ENCODE results near the gene RTEL1. TPM values are rescaled to one million over a fixed set of nuclear protein-coding genes. Genes with fewer than 3 reads are reported as not detected.
A peak's percentile ranks its signal among the peaks of the same experiment; 100 is the strongest.

The RTEL1 gene
- total RNA-seq, 2 donors from 2014 or later = 4.8 to 9.2 TPM

GRCh38 chr20:63736893-63737694 lies 79.0 kb downstream of the RTEL1 start:
- Histone ChIP-seq H3K27me3 (no peaks in the 10 kb centered on the region), H3K27ac (no peak overlapping the region), H3K36me3 (peaks cover 33% of the 10 kb centered on the region), H3K9me3 (no peaks in the 10 kb centered on the region), H3K4me3 (peak overlapping the region in 1 of 2 donors; percentile 29), H3K4me1 (peaks cover 0 to 40% of the 10 kb centered on the region in 2 donors)
- no peak for TF ChIP-seq CTCF (IDR thresholded peaks at IDR 0.05)
- DNase-seq (ENCODE audit: low spot score) = no peak

- no peaks in the 10 kb centered on the region for H3K27me3 ChIP-seq
- H3K4me1 ChIP-seq = peaks cover 0 to 40% of the 10 kb centered on the region in 2 donors
- H3K27ac ChIP-seq = no peak overlapping the region
- DNase-seq (ENCODE audit: low spot score) = no peak
- H3K36me3 ChIP-seq = peaks cover 39% of the 10 kb centered on the region
- no peaks in the 10 kb centered on the region for H3K9me3 ChIP-seq
- H3K4me3 ChIP-seq = peak overlapping the region in 1 of 2 donors; percentile 29
- no peak for TF ChIP-seq CTCF (IDR thresholded peaks at IDR 0.05)
Measured at GRCh38 chr20:63737695-63737944, 79.5 kb downstream of the RTEL1 start.

- DNase-seq (ENCODE audit: low spot score) = no peak
- peaks cover 0 to 40% of the 10 kb centered on the region in 2 donors for H3K4me1 ChIP-seq
Measured at GRCh38 chr20:63737945-63738686, 80.0 kb downstream of the RTEL1 start.

GRCh38 chr20:63738687-63739129 lies 80.6 kb downstream of the RTEL1 start:
- Histone ChIP-seq H3K36me3 (peaks cover 44% of the 10 kb centered on the region), H3K27ac (peak overlapping the region; percentile 91 to 93), H3K9me3 (no peaks in the 10 kb centered on the region), H3K4me3 (peak overlapping the region; percentile 43 to 61), H3K4me1 (peaks cover 0 to 40% of the 10 kb centered on the region in 2 donors), H3K27me3 (no peaks in the 10 kb centered on the region)
- no peak for TF ChIP-seq CTCF (IDR thresholded peaks at IDR 0.05)
- peak; percentile 73 for DNase-seq (ENCODE audit: low spot score)

More at GRCh38 chr20:63737945-63738686, 80.0 kb downstream of the RTEL1 start:
- TF ChIP-seq CTCF (IDR thresholded peaks at IDR 0.05) = no peak
- no peaks in the 10 kb centered on the region for H3K27me3 ChIP-seq
- peak overlapping the region in 1 of 2 donors; percentile 61 for H3K4me3 ChIP-seq
- H3K27ac ChIP-seq = peak overlapping the region; percentile 91 to 93
- peaks cover 44% of the 10 kb centered on the region for H3K36me3 ChIP-seq
- no peaks in the 10 kb centered on the region for H3K9me3 ChIP-seq

GRCh38 chr20:63739130-63740069 lies 81.3 kb downstream of the RTEL1 start, which contains the start of gene SLC2A4RG:
Gene SLC2A4RG, plus strand, starts transcription at chr20:63739776. Its CDS starts 137 bp downstream, at chr20:63739913.
- no peak for DNase-seq (ENCODE audit: low spot score)
- H3K27me3 ChIP-seq = no peaks in the 10 kb centered on the region
- H3K27ac ChIP-seq = peak within 1 kb of the TSS; percentile 94
- H3K36me3 ChIP-seq = peaks cover 40% of the 10 kb centered on the region
- no peaks in the 10 kb centered on the region for H3K9me3 ChIP-seq
- peaks cover 0 to 40% of the 10 kb centered on the region in 2 donors for H3K4me1 ChIP-seq
- peak within 1 kb of the TSS; percentile 70 to 74 for H3K4me3 ChIP-seq
- TF ChIP-seq CTCF (IDR thresholded peaks at IDR 0.05) = no peak

Measured in right atrium auricular region (tissue), 2 donors.